ENCODE measurements around the gene GFPT1.

Gene GFPT1

GRCh38 chr2:69353360-69353759 is 33.7 kb downstream of the GFPT1 start:
- TF ChIP-seq CTCF (IDR thresholded peaks at IDR 0.05; ENCODE audit: low read depth, low read length) (no peak), MAX (IDR thresholded peaks at IDR 0.05; ENCODE audit: low read depth, low read length) (no peak), POLR2A (IDR thresholded peaks at IDR 0.05; ENCODE audit: extremely low read depth, insufficient read length) (no peak), MYC (IDR thresholded peaks at IDR 0.05; ENCODE audit: low read depth, low read length) (no peak)
- DNase-seq (ENCODE audit: low read depth): no peak
- no peak overlapping the region for H3K4me3 ChIP-seq (ENCODE audit: low read depth, low read length)

- H3K4me3 ChIP-seq (ENCODE audit: low read depth, low read length): no peak overlapping the region
- DNase-seq (ENCODE audit: low read depth): no peak
- TF ChIP-seq POLR2A (IDR thresholded peaks at IDR 0.05; ENCODE audit: extremely low read depth, insufficient read length) (no peak), CTCF (IDR thresholded peaks at IDR 0.05; ENCODE audit: low read depth, low read length) (no peak), MAX (IDR thresholded peaks at IDR 0.05; ENCODE audit: low read depth, low read length) (no peak), MYC (IDR thresholded peaks at IDR 0.05; ENCODE audit: low read depth, low read length) (no peak)
Measured at GRCh38 chr2:69348781-69349180, 38.2 kb downstream of the GFPT1 start.

- peak; percentile 48 for DNase-seq (ENCODE audit: low read depth)
- no peak overlapping the region for H3K4me3 ChIP-seq (ENCODE audit: low read depth, low read length)
- no peak for TF ChIP-seq MYC (IDR thresholded peaks at IDR 0.05; ENCODE audit: low read depth, low read length)
- TF ChIP-seq CTCF (IDR thresholded peaks at IDR 0.05; ENCODE audit: low read depth, low read length): no peak
- no peak for TF ChIP-seq POLR2A (IDR thresholded peaks at IDR 0.05; ENCODE audit: extremely low read depth, insufficient read length)
- TF ChIP-seq MAX (IDR thresholded peaks at IDR 0.05; ENCODE audit: low read depth, low read length): no peak
Measured at GRCh38 chr2:69345434-69345833, 41.6 kb downstream of the GFPT1 start.

GRCh38 chr2:69344305-69344704 is 42.7 kb downstream of the GFPT1 start:
- DNase-seq (ENCODE audit: low read depth): no peak
- TF ChIP-seq POLR2A (IDR thresholded peaks at IDR 0.05; ENCODE audit: extremely low read depth, insufficient read length) (no peak), MAX (IDR thresholded peaks at IDR 0.05; ENCODE audit: low read depth, low read length) (no peak), CTCF (IDR thresholded peaks at IDR 0.05; ENCODE audit: low read depth, low read length) (no peak), MYC (IDR thresholded peaks at IDR 0.05; ENCODE audit: low read depth, low read length) (no peak)
- H3K4me3 ChIP-seq (ENCODE audit: low read depth, low read length): no peak overlapping the region

- no peak for DNase-seq (ENCODE audit: low read depth)
- no peak overlapping the region for H3K4me3 ChIP-seq (ENCODE audit: low read depth, low read length)
- TF ChIP-seq MAX (IDR thresholded peaks at IDR 0.05; ENCODE audit: low read depth, low read length) (no peak), POLR2A (IDR thresholded peaks at IDR 0.05; ENCODE audit: extremely low read depth, insufficient read length) (no peak), CTCF (IDR thresholded peaks at IDR 0.05; ENCODE audit: low read depth, low read length) (no peak), MYC (IDR thresholded peaks at IDR 0.05; ENCODE audit: low read depth, low read length) (no peak)
Measured at GRCh38 chr2:69340101-69340775, 46.8 kb downstream of the GFPT1 start.

Data from NB4 (cell line).